Measurements from ENCODE around the gene CASP12.

Gene CASP12

DNA sequence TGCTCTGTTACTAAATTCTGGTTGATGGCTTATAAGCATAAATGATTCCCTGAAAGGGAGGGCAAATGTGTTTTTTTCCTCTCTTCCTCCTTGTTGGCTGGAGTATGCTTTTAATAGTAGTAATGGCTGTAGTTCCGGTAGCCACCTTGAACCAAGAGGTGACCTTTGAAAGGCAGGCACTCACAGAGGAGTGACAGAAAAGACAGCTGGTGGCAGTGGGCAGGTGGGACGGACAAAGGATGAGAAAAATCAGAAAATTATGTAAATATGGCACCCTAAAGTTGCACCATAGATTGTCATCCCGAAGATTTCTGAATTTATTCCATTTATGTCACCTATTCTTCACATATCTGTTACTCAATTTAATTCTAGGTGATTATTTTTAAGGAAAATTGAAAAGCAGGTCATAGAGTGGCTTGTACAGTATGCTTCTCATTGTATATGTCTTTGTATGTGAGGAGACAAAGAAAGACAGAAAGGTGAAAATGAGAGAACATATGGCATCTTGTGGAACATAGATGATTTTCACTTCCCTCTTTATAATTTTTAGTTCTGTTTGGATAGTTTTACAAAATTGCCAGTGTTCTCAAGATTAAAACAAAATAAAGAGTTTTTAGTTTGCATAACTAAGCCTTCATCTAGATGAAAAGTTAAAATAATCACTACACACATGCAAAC lies 17.0 kb downstream of the CASP12 start:
- TF ChIP-seq ZNF565 (CRISPR knock-in tag; conservative IDR thresholded peaks at IDR 0.05; ENCODE audit: low read depth) (no peak), ARNTL (CRISPR knock-in tag; IDR thresholded peaks at IDR 0.05; ENCODE audit: borderline replicate concordance, low read depth) (no peak), RARB (CRISPR knock-in tag; IDR thresholded peaks at IDR 0.05) (no peak), TCF4 (CRISPR knock-in tag; IDR thresholded peaks at IDR 0.05; ENCODE audit: borderline replicate concordance) (no peak), TOX (CRISPR knock-in tag; IDR thresholded peaks at IDR 0.05; ENCODE audit: borderline replicate concordance) (no peak)
- no peak for ATAC-seq

DNA sequence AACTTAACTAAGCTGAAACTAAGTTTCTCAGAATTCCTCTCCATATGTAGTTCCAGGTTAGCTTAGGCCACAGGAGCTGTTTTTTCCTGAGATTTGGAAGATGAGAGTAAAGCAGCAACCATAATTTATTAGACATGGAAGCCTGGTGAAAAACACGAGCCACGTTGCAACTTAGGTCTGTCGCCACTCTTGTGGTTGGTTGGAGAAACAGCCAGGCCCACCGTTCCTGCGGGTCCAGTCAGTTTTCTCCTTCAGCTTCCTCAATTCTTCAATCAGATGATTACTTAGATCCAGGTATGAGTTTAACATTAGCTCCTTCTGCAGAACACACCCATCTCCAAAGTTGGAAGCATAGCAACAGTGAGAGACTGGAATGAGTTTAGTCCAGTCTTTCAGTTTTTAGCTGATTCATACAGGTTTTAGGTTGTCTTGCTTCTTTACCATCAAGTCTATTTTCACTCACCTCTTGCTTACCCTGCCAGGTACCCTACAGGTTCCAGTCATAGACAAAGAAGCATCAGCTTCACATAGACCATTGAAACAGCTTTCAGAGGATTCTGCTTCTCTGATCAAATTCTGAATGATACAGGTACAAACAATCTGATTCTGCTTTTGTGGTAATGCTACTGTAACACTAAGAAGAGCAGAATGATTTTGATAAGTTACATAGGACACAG lies 18.6 kb downstream of the CASP12 start:
- TF ChIP-seq, protein P1, sequence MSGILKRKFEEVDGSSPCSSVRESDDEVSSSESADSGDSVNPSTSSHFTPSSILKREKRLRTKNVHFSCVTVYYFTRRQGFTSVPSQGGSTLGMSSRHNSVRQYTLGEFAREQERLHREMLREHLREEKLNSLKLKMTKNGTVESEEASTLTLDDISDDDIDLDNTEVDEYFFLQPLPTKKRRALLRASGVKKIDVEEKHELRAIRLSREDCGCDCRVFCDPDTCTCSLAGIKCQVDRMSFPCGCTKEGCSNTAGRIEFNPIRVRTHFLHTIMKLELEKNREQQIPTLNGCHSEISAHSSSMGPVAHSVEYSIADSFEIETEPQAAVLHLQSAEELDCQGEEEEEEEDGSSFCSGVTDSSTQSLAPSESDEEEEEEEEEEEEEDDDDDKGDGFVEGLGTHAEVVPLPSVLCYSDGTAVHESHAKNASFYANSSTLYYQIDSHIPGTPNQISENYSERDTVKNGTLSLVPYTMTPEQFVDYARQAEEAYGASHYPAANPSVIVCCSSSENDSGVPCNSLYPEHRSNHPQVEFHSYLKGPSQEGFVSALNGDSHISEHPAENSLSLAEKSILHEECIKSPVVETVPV (CRISPR knock-in tag; IDR thresholded peaks at IDR 0.05): no peak
- TF ChIP-seq, protein P2, sequence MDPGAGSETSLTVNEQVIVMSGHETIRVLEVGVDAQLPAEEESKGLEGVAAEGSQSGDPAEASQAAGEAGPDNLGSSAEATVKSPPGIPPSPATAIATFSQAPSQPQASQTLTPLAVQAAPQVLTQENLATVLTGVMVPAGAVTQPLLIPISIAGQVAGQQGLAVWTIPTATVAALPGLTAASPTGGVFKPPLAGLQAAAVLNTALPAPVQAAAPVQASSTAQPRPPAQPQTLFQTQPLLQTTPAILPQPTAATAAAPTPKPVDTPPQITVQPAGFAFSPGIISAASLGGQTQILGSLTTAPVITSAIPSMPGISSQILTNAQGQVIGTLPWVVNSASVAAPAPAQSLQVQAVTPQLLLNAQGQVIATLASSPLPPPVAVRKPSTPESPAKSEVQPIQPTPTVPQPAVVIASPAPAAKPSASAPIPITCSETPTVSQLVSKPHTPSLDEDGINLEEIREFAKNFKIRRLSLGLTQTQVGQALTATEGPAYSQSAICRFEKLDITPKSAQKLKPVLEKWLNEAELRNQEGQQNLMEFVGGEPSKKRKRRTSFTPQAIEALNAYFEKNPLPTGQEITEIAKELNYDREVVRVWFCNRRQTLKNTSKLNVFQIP (CRISPR knock-in tag; IDR thresholded peaks at IDR 0.05; ENCODE audit: borderline replicate concordance, low read depth): no peak
- TF ChIP-seq ZFP3 (CRISPR knock-in tag; IDR thresholded peaks at IDR 0.05): no peak
- no peak for TF ChIP-seq TCF4 (CRISPR knock-in tag; IDR thresholded peaks at IDR 0.05; ENCODE audit: borderline replicate concordance)
- no peak for TF ChIP-seq PPARA (CRISPR knock-in tag; IDR thresholded peaks at IDR 0.05; ENCODE audit: borderline replicate concordance)
- no peak for TF ChIP-seq RARB (CRISPR knock-in tag; IDR thresholded peaks at IDR 0.05)
- TF ChIP-seq ZNF8 (CRISPR knock-in tag; IDR thresholded peaks at IDR 0.05): no peak
- TF ChIP-seq ESRRG (CRISPR knock-in tag; IDR thresholded peaks at IDR 0.05): no peak
- TF ChIP-seq, protein P3, sequence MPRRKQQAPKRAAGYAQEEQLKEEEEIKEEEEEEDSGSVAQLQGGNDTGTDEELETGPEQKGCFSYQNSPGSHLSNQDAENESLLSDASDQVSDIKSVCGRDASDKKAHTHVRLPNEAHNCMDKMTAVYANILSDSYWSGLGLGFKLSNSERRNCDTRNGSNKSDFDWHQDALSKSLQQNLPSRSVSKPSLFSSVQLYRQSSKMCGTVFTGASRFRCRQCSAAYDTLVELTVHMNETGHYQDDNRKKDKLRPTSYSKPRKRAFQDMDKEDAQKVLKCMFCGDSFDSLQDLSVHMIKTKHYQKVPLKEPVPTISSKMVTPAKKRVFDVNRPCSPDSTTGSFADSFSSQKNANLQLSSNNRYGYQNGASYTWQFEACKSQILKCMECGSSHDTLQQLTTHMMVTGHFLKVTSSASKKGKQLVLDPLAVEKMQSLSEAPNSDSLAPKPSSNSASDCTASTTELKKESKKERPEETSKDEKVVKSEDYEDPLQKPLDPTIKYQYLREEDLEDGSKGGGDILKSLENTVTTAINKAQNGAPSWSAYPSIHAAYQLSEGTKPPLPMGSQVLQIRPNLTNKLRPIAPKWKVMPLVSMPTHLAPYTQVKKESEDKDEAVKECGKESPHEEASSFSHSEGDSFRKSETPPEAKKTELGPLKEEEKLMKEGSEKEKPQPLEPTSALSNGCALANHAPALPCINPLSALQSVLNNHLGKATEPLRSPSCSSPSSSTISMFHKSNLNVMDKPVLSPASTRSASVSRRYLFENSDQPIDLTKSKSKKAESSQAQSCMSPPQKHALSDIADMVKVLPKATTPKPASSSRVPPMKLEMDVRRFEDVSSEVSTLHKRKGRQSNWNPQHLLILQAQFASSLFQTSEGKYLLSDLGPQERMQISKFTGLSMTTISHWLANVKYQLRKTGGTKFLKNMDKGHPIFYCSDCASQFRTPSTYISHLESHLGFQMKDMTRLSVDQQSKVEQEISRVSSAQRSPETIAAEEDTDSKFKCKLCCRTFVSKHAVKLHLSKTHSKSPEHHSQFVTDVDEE (CRISPR knock-in tag; IDR thresholded peaks at IDR 0.05): no peak
- TF ChIP-seq ZNF70 (CRISPR knock-in tag; IDR thresholded peaks at IDR 0.05): no peak
- TF ChIP-seq CSDC2 (CRISPR knock-in tag; IDR thresholded peaks at IDR 0.05): no peak
- TF ChIP-seq TOX (CRISPR knock-in tag; IDR thresholded peaks at IDR 0.05; ENCODE audit: borderline replicate concordance): no peak
- TF ChIP-seq, protein P4, sequence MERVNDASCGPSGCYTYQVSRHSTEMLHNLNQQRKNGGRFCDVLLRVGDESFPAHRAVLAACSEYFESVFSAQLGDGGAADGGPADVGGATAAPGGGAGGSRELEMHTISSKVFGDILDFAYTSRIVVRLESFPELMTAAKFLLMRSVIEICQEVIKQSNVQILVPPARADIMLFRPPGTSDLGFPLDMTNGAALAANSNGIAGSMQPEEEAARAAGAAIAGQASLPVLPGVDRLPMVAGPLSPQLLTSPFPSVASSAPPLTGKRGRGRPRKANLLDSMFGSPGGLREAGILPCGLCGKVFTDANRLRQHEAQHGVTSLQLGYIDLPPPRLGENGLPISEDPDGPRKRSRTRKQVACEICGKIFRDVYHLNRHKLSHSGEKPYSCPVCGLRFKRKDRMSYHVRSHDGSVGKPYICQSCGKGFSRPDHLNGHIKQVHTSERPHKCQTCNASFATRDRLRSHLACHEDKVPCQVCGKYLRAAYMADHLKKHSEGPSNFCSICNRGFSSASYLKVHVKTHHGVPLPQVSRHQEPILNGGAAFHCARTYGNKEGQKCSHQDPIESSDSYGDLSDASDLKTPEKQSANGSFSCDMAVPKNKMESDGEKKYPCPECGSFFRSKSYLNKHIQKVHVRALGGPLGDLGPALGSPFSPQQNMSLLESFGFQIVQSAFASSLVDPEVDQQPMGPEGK (CRISPR knock-in tag; IDR thresholded peaks at IDR 0.05; ENCODE audit: borderline replicate concordance): no peak
- no peak for TF ChIP-seq ZC3H10 (CRISPR knock-in tag; IDR thresholded peaks at IDR 0.05)
- TF ChIP-seq OSR1 (CRISPR knock-in tag; IDR thresholded peaks at IDR 0.05): no peak
- TF ChIP-seq, protein P5, sequence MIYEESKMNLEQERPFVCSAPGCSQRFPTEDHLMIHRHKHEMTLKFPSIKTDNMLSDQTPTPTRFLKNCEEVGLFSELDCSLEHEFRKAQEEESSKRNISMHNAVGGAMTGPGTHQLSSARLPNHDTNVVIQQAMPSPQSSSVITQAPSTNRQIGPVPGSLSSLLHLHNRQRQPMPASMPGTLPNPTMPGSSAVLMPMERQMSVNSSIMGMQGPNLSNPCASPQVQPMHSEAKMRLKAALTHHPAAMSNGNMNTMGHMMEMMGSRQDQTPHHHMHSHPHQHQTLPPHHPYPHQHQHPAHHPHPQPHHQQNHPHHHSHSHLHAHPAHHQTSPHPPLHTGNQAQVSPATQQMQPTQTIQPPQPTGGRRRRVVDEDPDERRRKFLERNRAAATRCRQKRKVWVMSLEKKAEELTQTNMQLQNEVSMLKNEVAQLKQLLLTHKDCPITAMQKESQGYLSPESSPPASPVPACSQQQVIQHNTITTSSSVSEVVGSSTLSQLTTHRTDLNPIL (CRISPR knock-in tag; IDR thresholded peaks at IDR 0.05; ENCODE audit: low read depth): no peak
- no peak for TF ChIP-seq ARNTL (CRISPR knock-in tag; IDR thresholded peaks at IDR 0.05; ENCODE audit: borderline replicate concordance, low read depth)
- TF ChIP-seq SNAI2 (CRISPR knock-in tag; IDR thresholded peaks at IDR 0.05): no peak
- TF ChIP-seq ZFP30 (CRISPR knock-in tag; IDR thresholded peaks at IDR 0.05): no peak
- no peak for ATAC-seq

Data from SK-N-SH treated with all-trans-retinoic acid at 6 μM for 48 hours (cell line).